Measurements from ENCODE around the gene DPF1. TPM values are rescaled to one million over a fixed set of nuclear protein-coding genes. Genes with fewer than 3 reads are reported as not detected.

DPF1 gene
- total RNA-seq, 1 donor from 2014 or later, result 1.5 TPM

DNA sequence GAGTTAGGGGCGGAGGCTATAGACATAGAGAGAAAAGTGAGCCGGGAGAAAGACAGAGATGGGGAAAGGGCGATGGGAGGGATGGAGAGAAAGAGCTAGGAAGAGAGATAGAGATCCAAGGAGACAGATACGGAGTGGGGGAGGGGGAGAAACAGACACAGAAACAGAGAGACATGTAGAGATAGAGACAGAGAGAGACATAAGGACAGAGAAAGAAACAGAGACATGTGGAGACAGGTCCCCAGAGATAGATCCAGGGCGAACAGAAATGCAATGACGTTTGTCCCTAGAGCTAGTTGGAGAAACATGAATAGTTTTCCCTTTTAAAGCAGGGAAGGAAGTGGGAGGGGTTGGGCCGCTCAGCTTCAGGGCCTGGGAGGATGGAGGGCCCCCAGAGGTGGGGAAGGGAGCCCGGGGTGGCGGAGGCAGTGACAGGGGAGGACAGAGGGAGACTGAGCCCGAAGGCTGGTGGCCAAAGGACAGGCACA, 27.6 kb upstream of the DPF1 start:
- no peak overlapping the region for H3K4me3 ChIP-seq (ENCODE audit: low read depth, low read length)
- no peak for TF ChIP-seq CTCF (IDR thresholded peaks at IDR 0.05; ENCODE audit: insufficient read depth, low read length, poor library complexity, severe bottlenecking)
- no peak for DNase-seq (ENCODE audit: low read depth)
- no peaks in the 10 kb centered on the region for H3K36me3 ChIP-seq (ENCODE audit: control insufficient read depth, insufficient read depth, low read length)
- H3K27me3 ChIP-seq (ENCODE audit: control insufficient read depth, insufficient read depth, low read length), result no peaks in the 10 kb centered on the region

DNA sequence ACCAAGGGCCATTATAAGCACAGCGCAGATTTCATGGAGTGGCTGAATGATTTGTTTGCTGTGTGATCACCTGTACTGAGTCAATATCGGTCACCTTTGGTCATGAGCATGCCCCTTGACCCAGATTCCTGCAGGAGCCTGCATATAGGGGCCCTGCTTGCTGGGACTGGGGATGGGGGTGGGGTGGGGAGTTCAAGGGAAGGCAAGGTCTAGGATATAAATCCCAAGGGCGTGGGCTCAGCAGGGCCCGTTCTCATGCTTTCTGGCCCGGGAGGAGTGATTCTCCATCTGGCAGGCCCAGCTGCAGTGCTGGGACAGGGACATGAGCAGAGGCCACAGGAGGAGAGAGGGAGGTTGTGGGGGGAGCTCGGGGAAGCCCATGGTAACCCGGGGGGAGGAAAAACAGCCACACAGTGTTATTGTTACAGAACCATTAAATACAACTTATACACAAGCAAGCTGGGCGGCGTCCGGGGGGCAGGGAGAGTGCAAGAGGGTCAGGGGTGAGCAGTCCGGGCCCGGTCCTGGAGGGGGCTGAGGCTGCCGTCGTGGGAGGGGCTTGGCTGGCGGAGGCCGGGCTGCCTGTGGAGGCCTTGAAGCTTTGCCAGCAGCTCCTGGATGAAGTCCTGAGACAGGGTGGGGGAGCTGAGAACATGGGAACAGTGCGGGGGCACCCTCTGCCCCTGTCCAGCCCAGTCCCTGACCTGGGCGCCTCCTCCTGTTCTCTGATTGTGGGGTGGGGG, 27.0 kb upstream of the DPF1 start:
- H3K27me3 ChIP-seq (ENCODE audit: control insufficient read depth, insufficient read depth, low read length), result no peaks in the 10 kb centered on the region
- DNase-seq (ENCODE audit: low read depth), result no peak
- TF ChIP-seq CTCF (IDR thresholded peaks at IDR 0.05; ENCODE audit: insufficient read depth, low read length, poor library complexity, severe bottlenecking), result no peak
- no peak overlapping the region for H3K4me3 ChIP-seq (ENCODE audit: low read depth, low read length)
- no peaks in the 10 kb centered on the region for H3K36me3 ChIP-seq (ENCODE audit: control insufficient read depth, insufficient read depth, low read length)

DNA sequence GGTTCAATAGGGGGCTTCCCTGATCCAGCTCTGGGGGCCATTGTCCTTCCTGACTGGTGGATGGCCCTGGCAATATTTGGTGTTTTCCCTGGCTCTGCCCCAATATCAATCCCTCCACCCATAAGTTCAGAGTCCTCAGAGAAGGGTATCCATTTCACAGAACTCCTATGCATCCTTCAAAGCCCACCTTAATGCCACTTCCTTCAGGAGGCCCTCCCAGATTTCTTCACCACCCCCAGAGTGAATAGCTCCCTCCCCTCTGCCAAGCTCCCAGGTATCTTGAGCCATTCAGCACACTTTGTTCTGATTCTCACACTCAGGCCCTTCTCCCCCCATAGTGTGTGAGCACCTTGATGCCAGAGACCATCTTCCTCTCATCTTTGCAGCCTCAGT, 26.4 kb upstream of the DPF1 start:
- H3K27me3 ChIP-seq (ENCODE audit: control insufficient read depth, insufficient read depth, low read length), result no peaks in the 10 kb centered on the region
- TF ChIP-seq CTCF (IDR thresholded peaks at IDR 0.05; ENCODE audit: insufficient read depth, low read length, poor library complexity, severe bottlenecking), result no peak
- no peak overlapping the region for H3K4me3 ChIP-seq (ENCODE audit: low read depth, low read length)
- no peak for DNase-seq (ENCODE audit: low read depth)
- H3K36me3 ChIP-seq (ENCODE audit: control insufficient read depth, insufficient read depth, low read length), result no peaks in the 10 kb centered on the region

- Histone ChIP-seq H3K4me3 (ENCODE audit: low read depth, low read length) (no peak overlapping the region), H3K36me3 (ENCODE audit: control insufficient read depth, insufficient read depth, low read length) (no peaks in the 10 kb centered on the region), H3K27me3 (ENCODE audit: control insufficient read depth, insufficient read depth, low read length) (no peaks in the 10 kb centered on the region)
- no peak for DNase-seq (ENCODE audit: low read depth)
- TF ChIP-seq CTCF (IDR thresholded peaks at IDR 0.05; ENCODE audit: insufficient read depth, low read length, poor library complexity, severe bottlenecking), result no peak
Observed at GRCh38 chr19:38248421-38248820, 24.4 kb upstream of the DPF1 start.

DNA sequence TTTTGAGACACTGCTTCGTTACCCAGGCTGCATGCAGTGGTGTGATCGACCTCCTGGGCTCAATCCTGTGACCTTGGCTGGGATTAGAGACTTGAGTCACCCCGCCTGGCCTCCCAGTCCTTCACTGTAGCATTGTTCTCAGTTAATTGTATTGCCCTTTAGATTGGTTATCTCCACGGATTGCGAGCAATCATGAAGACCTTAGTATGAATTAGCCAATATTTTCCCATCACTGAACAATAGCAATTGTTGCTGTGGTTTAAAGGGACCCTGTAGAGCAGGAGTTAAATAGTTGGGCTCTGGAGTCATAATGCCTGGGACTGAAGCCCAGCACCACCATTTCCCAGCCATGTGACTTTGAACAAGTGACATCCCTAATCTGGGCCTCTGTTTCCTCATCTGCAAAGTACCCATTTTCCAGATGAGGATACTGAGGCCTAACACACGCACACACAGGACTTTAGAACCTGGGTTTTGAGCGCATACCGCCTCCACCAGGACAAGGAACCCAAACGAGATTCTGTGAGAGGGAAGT, 23.8 kb upstream of the DPF1 start:
- no peaks in the 10 kb centered on the region for H3K27me3 ChIP-seq (ENCODE audit: control insufficient read depth, insufficient read depth, low read length)
- H3K36me3 ChIP-seq (ENCODE audit: control insufficient read depth, insufficient read depth, low read length), result no peaks in the 10 kb centered on the region
- no peak for TF ChIP-seq CTCF (IDR thresholded peaks at IDR 0.05; ENCODE audit: insufficient read depth, low read length, poor library complexity, severe bottlenecking)
- H3K4me3 ChIP-seq (ENCODE audit: low read depth, low read length), result no peak overlapping the region
- no peak for DNase-seq (ENCODE audit: low read depth)

DNA sequence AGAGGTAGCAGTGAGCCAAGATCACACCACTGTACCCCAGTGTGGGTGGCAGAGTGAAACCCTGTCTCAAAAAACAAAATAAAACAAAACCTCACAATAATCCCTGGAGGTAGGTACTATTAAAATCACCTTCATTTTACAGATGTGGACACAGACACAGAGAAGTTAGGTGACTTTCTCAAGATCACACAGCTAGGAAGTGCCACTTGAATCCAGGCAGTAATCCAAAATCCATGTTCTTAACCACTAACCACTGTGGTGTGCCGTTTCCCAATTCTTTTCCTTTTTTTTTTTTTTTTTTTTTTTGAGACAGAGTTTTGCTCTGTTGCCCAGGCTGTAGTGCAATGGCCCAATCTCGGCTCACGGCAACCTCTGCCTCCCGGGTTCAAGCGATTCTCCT, 23.1 kb upstream of the DPF1 start:
- Histone ChIP-seq H3K36me3 (ENCODE audit: control insufficient read depth, insufficient read depth, low read length) (no peaks in the 10 kb centered on the region), H3K4me3 (ENCODE audit: low read depth, low read length) (no peak overlapping the region), H3K27me3 (ENCODE audit: control insufficient read depth, insufficient read depth, low read length) (no peaks in the 10 kb centered on the region)
- no peak for DNase-seq (ENCODE audit: low read depth)
- no peak for TF ChIP-seq CTCF (IDR thresholded peaks at IDR 0.05; ENCODE audit: insufficient read depth, low read length, poor library complexity, severe bottlenecking)
